ENCODE measurements around the gene COBL.
A peak's percentile ranks its signal among the peaks of the same experiment; 100 is the strongest.

COBL gene

GRCh38 chr7:51346126-51346525 is 29.5 kb upstream of the COBL start:
- TF ChIP-seq NFIC (IDR thresholded peaks at IDR 0.05) (no peak), USF1 (IDR thresholded peaks at IDR 0.05) (no peak), TCF12 (IDR thresholded peaks at IDR 0.05; ENCODE audit: low read depth) (no peak), YY1 (IDR thresholded peaks at IDR 0.05; ENCODE audit: low read depth) (no peak), TEAD4 (IDR thresholded peaks at IDR 0.05) (no peak), CREB1 (IDR thresholded peaks at IDR 0.05; ENCODE audit: low read depth) (no peak), REST (IDR thresholded peaks at IDR 0.05; ENCODE audit: low read depth) (no peak), CEBPB (IDR thresholded peaks at IDR 0.05) (no peak), ZBTB7A (IDR thresholded peaks at IDR 0.05; ENCODE audit: low read depth) (no peak), RAD21 (IDR thresholded peaks at IDR 0.05; ENCODE audit: low read depth) (no peak), FOXM1 (IDR thresholded peaks at IDR 0.05; ENCODE audit: borderline replicate concordance, low read depth) (no peak), TAF1 (IDR thresholded peaks at IDR 0.05; ENCODE audit: low read depth) (no peak), MAX (IDR thresholded peaks at IDR 0.05) (no peak), EGR1 (IDR thresholded peaks at IDR 0.05) (no peak), EP300 (IDR thresholded peaks at IDR 0.05; ENCODE audit: borderline replicate concordance) (no peak)

- TF ChIP-seq EGR1 (IDR thresholded peaks at IDR 0.05) (no peak), TEAD4 (IDR thresholded peaks at IDR 0.05) (peak; percentile 51), TCF12 (IDR thresholded peaks at IDR 0.05; ENCODE audit: low read depth) (0 out of 2 replicates have a peak, but pooled peaks have one; percentile 14), REST (IDR thresholded peaks at IDR 0.05; ENCODE audit: low read depth) (no peak), RAD21 (IDR thresholded peaks at IDR 0.05; ENCODE audit: low read depth) (no peak), YY1 (IDR thresholded peaks at IDR 0.05; ENCODE audit: low read depth) (no peak), CEBPB (IDR thresholded peaks at IDR 0.05) (peak; percentile 93), NFIC (IDR thresholded peaks at IDR 0.05) (peak; percentile 82)
Measured at GRCh38 chr7:51344406-51345138, 28.0 kb upstream of the COBL start.

- TF ChIP-seq YY1 (IDR thresholded peaks at IDR 0.05; ENCODE audit: low read depth) (no peak), CEBPB (IDR thresholded peaks at IDR 0.05) (no peak), TCF12 (IDR thresholded peaks at IDR 0.05; ENCODE audit: low read depth) (0 out of 2 replicates have a peak, but pooled peaks have one; percentile 3), MAX (IDR thresholded peaks at IDR 0.05) (no peak)
Measured at GRCh38 chr7:51340936-51341335, 24.3 kb upstream of the COBL start.

GRCh38 chr7:51340029-51340838 is 23.6 kb upstream of the COBL start:
- TF ChIP-seq TCF12 (IDR thresholded peaks at IDR 0.05; ENCODE audit: low read depth) (peak; percentile 41; the same call in 1 of the 2 replicates), TEAD4 (IDR thresholded peaks at IDR 0.05) (peak; percentile 76), NFIC (IDR thresholded peaks at IDR 0.05) (no peak)

- TF ChIP-seq RAD21 (IDR thresholded peaks at IDR 0.05; ENCODE audit: low read depth) (no peak), NFIC (IDR thresholded peaks at IDR 0.05) (no peak), MAX (IDR thresholded peaks at IDR 0.05) (no peak), EGR1 (IDR thresholded peaks at IDR 0.05) (no peak), TAF1 (IDR thresholded peaks at IDR 0.05; ENCODE audit: low read depth) (no peak), TCF12 (IDR thresholded peaks at IDR 0.05; ENCODE audit: low read depth) (no peak), USF1 (IDR thresholded peaks at IDR 0.05) (no peak)
Measured at GRCh38 chr7:51335057-51335456, 18.4 kb upstream of the COBL start.
